Stimulated activated CD8-positive, alpha-beta memory T cell treated with anti-CD3 and anti-CD28 coated beads, Interleukin-12 subunit alpha, Interleukin-12 subunit beta, amount 100 ng/mL, for 24 hours (primary cell): ENCODE measurements around the gene KRT26.
"Not testable (repeated sequence)": the region's sequence is repeated elsewhere in the genome, so short reads cannot be mapped to it uniquely, and the experiment has no call there.

Experiments used
- DNase-seq: peaks from one replicate; pipeline ENCODE4 v3.0.0-alpha.2; 2020; ENCODE audit errors: extremely low read depth

KRT26 gene

DNA sequence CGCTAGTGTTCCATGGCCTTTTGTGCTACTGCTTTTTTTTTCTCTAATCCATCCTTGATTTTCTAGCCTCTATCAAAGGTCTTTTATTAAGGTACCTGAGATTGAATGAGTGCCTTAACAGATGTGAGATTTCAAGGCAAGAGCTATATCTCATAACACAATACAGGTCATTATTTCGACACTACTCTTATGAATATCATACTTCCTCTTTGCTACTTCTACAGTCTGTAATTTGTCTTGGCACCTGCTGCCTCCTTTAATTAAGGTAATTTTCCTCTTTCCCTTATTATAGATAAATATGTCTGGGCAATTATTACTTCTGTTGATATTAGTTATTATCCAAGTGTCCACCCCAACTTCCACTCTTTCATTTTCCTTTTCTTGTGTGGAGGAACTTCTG lies 22.5 kb upstream of the KRT26 start:
- DNase-seq: no peak

DNA sequence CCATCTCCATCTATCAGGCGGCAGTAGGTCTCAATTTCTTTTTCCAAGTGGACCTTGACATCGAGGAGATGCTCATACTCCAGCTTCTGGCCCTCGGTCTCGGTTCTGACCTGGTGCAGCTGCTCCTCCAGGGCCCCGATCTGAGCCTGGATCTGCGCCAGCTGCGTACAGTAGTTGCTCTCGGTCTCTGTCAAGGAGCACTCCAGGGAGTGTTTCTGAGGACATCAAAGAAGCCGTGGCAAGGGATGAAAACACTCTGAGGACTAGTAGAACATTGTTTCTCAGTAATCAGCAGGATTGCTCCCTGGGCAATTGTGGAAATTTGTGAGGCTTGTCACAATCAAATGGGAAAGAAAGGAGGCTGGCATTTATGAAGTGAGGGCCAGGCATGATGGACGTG lies 21.8 kb upstream of the KRT26 start:
- no peak for DNase-seq

DNA sequence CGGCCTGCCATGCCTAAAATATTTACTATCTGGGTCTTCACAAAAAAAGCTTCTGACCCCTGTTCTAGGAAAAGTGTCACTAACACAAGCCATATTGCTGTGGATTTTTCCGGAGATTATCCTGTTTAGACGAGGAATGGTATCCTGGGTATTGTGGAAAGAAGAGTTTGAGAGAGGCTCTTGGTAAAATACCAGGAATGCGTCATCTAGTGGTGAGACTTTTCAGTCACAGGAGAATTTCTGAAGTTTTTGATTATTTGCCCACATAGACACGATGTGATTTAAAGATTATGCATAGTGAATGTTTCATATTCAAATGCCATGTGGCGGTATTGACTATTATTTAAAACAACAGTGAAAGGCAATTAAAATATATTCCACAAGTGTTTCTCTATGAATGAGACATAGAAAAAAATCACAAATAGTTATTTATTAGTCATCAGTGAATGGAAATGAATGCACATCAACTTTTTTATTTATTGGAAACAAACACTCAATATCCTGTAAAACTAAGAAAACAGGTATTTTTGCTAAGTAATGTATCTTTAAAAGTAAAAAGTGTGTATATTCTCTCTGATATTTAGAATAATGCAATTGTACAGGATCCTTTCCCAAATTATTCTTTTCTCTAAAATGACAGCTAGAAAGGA lies 19.9 kb upstream of the KRT26 start:
- no peak for DNase-seq

DNA sequence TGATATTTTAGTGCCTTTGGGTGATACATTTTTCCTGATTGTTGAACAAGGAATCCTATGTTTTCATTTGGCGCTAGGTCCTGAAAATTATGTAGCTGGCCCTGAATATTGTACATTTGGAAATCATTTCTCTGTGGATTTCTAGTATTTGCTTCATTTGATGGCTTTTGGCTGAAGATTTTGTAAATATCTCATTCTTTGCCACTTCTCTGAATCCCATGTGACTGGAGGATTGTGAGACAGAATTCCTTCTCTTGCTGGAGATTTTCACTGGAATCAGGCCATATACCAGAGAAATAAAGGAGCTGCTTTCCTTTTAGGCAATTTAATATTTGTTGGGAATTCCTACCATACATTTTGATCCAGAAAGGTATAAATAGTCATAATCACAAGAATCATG lies 19.1 kb upstream of the KRT26 start:
- DNase-seq: no peak

DNA sequence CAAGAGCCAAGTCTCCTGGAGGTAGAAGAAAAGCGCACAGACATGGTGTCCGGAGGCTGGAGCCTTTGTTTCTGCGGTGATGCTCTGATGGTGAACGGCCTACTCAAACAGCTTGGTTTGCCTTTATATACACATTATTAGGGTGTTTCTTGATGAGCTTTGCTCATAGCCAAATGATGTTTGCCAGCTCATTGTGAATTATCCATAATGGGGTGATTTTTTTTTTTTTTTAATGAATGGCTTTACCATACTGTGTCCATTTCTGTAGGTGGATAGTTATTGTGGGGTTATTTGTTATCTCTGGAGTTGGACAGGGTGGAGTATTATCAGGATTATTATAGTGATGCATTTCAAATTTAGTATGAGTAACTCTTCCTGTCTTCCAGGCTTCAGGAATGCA lies 10.4 kb upstream of the KRT26 start, which contains the start of gene KRT27:
KRT27 (minus strand) TSS at position 101 of the 400 bp plus-strand sequence; CDS start at position 44, 57 bp downstream.
- DNase-seq: no peak

DNA sequence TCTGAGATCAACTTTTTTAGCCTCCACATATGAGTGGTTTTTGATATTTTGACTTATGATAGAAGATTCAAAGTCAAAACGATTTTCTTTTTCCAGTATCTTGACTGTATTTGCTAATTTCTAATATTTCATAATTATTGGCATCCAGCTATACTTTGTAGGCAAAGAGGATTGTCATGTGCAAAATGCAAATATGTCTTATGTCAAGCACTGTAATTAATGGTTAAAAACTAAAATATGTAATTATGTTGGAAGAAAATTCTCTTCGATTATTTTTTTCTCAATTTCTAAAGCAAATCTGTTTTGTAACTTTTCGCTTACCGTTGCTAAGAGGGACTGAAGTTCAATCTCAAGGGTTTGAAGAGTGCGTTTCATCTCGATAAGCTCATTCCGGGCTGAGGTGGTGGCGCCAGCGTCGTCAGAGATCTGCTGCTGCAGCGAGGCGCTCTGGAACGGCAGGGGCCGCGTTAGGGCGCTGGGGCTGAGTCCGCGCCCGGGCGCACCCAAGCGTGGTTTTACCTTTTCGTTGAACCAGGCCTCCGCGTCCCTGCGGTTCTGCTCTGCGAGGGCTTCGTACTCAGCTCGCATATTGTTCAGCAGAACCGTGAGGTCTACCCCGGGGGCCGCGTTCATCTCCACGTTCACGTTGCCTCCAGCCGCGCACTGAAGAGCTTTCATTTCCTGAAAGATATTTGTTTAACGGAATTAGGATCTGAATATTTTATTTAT lies 7.3 kb upstream of the KRT26 start:
- no peak for DNase-seq

DNA sequence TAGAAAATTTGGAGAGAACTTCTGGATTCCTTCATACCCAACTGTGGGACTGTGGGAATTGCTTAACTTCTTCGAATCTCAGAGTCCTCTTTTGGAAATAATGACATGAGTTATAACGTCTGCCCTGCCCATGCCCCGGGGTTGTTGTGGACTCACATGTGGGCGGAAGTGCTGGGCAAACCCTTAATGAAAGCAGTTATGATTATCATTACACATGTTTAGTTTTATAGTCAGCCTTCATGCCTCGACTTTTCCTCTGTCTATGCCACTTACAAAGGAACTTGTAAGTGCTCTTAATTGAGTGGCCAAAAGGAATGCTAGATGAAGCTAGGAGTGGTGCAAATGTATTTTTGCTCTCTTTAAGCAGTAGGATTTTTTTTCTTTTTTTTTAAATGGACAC lies 6.5 kb upstream of the KRT26 start:
- no peak for DNase-seq

DNA sequence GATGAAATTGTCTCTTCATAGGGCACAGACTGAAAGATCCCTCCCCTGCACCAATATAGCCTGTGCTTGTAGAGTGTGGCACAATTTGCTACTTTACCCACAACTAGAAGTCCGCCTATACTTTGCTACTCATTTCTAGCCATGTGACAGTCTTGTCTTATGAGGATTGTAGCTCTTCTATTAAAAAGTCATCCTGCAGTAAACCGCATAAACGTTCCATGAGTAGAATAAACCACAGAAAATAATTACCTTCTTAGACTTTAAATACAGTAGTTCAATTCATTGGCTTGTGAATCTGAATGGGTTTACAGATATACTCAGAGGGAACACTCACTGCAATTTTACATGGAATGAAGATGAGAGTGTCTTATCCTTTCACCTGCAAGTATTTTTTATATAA lies 6.0 kb upstream of the KRT26 start:
- no peak for DNase-seq

DNA sequence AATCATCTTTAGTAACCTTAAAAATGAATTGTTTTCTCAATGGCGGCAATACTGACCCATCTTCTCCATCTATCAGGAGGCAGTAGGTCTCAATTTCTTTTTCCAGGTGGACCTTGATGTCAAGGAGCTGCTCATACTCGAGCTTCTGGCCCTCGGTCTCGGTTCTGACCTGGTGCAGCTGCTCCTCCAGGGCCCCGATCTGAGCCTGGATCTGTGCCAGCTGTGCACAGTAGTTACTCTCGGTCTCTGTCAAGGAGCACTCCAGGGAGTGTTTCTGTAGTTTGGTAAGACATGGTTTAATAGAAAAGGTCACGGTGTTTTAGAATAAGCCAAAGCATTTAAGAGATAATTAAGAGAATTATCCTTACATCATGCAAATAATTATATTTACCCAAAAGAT lies 5.5 kb upstream of the KRT26 start:
- DNase-seq: no peak

DNA sequence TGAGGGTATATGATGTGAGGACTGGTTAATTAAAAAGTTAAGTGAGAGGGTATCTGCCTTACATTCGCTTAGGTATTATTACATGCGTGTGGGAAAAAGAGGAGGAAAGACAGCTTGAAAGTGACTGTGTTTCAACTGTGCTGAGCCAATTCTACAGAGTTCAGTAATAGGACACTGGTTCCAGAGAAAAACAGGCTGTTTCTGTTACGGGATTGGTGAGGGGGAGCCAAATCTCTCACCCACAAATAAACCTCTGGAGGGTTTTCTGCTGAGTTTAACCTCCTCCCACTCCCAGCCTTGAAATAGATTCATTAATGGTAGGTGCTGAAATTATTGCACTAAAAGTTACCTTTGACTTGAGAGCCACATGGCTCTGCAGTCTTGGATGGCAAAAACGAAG lies 3.9 kb upstream of the KRT26 start:
- DNase-seq: no peak

DNA sequence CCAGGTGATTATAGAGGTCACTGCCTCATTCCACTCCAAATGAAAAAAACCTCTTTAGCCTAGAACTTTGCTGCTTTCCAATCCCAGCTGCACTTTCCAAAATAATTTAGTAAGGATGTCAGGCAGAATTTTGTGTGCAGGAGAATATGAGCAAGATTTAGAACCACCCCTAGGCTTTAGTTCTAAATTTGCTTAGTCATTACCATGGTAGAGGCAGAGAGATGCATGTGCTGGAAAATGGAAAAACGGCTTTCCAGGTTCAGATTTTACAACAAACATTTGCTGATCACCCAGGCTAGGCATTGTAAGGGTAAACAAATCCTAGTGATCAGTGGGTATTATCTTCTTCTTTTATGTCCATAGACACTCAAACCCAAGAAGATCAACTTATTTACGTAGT lies 6.3 kb downstream of the KRT26 start:
- no peak for DNase-seq

DNA sequence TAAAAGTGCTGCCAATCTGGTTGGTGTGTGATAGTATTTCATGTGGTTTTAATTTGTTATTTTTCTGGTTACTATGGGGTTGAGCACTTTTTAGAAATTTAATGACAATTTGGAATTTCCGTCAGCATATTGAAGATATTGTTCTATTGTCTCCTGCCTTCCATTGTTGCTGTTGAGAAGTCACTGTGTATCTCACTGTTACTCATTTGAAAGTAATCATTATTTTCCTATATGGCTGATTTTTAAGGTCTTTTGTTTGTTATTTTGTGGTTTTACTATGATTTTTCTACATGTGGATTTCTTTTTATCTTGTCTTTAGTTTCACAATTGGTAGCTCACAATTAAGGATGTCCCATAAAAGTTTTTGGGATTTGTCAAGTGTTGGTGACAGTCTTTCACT lies 8.2 kb downstream of the KRT26 start:
- no peak for DNase-seq

DNA sequence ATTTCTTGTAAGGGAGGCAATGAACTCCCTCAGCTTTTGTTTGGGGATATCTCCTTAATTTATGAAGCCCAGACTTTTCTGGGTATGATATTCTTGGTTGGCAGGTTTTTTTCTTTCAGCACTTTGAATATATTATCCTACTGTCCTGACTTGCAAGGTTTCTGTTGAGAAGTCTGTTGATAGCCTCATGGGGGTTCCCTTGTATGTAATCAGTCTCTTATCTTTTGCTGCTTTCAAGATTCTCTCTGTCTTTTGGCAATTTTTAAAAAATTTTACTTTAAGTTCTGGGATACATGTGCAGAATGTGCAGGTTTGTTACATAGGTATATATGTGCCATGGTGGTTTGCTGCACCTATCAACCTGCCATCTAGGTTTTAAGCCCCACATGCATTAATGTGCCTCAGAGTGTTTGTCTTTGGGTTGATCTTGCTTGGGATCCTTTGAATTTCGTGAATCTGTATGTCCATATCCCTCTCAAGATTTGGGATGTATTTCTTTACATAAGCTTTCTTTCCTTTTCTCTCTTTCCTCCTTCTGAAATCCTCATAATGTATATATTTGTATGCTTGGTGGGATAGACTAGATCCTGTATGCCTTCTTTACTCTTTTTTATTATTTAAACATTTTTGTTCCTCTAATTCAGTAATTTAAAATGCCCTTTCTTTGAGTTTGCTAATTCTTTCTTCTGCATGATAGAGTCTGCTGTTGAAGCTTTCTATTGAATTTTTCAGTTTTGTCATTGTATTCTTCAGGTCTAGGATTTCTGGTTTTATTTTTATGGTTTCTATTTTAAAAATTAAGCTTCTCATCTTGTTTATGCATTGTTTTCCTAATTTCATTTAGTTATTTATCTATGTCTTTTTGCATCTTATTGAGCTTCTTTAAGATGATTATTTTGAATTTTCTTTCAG lies 11.6 kb downstream of the KRT26 start:
- no peak for DNase-seq

DNA sequence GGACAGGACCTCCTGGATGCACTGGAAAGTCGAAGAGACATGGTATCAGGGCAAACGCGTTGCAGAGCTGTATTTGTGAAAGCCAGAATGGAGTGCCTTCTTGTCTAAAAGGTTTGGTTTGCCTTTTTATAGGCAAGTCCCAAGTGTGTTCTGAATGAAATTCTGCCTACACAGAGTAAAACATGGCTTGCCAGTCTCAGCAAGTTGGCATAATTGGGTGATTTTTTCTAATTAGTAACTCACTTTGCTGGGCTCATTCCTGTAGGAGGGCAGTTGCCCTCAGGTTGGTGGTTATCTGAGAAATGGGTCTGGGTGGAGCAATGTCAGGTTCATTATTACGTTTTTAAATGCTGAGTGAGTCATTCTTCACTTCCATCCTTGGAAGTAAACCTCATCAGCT lies 16.8 kb downstream of the KRT26 start, which contains the start of gene KRT25:
KRT25 (minus strand) TSS at position 101 of the 400 bp plus-strand sequence; CDS start at position 41, 60 bp downstream.
- no peak for DNase-seq

DNA sequence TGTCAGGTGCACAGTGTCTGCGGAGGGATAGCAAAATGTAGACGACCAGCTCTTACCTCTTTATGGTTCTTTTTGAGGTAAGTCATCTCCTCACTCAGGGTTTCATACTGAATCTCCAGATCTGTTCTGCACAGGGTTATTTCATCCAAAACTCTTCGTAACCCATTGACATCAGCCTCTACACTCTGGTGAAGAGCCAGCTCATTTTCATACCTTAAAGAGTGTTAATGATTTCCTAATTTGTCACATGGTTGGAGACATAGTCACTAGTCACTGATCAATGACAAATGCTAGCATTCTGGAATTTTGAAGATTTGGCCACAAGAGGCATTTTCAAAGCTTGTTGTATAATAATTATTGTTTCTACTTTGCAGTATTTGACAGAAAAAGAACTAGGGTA lies 18.2 kb downstream of the KRT26 start:
- no peak for DNase-seq

DNA sequence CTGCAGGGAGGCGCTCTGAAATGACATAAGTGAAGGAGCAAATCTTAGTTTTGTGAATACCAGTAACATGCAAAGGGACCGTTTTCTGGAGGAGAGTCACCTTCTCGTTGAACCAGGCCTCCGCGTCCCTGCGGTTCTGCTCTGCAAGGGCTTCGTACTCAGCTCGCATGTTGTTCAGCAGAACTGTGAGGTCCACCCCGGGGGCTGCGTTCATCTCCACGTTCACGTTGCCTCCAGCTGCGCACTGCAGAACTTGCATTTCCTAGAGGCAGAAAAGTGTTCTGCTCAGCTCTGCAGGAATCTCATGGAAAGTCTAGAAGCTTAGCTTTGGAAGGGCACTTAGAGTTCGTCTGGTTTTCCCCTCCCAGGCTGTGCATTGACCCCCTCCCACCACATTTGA lies 20.9 kb downstream of the KRT26 start:
- DNase-seq: no peak

DNA sequence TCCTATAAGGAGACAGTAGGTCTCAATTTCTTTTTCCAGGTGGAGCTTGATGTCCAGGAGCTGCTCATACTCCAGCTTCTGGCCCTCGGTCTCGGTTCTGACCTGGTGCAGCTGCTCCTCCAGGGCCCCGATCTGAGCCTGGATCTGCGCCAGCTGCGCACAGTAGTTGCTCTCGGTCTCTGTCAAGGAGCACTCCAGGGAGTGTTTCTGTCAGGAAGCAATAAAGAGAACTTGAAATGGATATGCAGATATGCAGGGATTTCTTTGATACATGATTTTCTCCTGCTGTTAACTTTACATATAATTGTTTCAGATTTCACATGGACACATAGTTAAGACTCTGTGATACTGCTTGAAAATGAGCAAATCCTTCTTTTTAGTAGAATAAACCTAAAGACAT lies 21.6 kb downstream of the KRT26 start:
- DNase-seq: no peak

DNA sequence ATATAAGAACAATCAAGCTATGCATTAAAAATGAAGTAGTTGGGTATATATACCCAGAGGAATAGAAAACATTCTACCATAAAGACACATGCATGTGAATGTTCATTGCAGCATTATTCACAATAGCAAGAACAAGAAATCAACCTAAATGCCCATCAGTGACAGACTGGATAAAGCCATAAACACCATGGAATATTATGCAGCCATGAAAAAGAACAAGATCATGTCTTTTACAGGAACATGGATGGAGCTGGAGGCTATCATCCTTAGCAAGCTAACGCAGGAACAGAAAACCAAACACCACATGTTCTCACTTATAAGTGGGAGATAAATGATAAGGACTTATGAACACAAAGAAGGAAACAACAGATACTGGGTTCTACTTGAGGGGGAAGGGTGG lies 23.3 kb downstream of the KRT26 start:
- not testable (repeated sequence) for DNase-seq

DNA sequence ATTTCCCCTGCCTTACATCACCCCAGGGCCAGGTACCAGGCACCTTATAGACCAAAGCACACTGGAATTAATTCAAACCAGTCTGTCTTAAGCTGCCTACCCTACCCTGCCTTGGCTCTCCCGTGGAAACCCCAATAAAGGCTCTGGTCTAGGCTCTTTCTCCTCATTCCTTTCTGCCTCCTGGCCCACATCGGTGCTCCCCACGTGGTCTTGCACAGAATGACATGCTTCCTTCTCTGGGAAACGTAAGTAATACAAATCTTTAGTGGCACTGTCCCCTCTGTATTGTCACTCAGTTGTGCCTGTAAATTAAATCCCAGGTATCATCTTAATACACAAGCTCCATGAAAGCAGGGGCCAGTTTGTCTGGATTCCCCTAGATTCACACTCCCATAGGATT lies 33.4 kb downstream of the KRT26 start:
- DNase-seq: no peak

DNA sequence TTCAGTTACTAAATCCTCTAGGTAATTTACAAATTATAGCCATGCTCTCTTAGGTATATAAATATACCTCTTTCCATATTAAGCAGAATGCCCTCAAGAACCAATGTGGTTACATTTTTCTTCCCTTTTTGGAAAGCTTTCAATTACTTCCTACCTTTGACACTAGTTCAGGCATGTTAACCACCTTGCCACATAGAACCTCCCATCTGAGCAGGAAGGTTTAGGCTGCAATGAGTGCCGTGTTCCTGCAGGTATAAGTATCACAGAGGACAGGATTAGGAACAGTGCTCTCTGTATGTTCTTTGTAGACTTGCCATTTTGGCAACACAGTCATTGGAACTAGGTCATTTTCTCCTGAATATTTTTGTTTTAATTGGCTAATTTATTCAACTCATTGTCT lies 37.0 kb downstream of the KRT26 start:
- no peak for DNase-seq

DNA sequence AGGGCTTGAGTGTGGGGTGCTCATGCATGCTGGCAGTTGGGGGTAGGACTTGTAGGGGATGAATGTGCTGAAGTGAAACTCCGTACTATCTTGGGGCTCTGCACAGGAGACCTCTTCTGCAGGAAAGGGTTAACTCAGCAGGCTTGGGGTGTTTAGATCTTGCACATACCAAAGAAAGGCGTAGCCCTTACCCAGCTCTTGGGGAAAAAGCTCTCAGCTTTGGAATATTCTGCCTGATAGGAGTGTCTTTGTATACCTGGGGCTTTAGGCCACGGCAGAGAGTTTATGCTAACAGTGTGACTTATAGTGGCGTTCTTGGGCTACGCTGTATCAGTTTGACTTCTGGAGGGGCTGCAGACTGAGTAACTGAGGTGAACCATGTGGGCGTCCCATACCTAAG lies 38.0 kb downstream of the KRT26 start:
- no peak for DNase-seq

DNA sequence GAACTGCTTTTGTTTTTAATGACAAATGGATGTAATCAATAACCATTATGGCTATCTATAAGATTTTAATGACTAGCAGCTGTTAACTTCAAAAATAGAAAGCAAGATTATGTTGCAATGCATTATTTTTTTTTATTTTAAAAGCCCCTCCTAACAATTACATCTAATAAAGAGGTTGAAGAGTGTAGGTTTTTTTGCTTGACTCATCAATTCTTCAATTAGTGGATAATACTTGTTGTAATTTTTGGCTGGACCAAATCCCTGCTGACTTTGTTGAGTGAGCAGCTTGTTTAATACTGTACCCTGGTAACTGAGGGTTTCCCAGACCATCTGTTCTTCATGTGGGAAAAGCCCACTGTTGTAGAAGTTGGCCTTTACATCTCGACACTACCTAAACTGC lies 41.0 kb downstream of the KRT26 start:
- DNase-seq: no peak
